Gastroesophageal sphincter (tissue), 3 donors: ENCODE results near the gene PTPN23.

Experiments
- CTCF ChIP-seq, 4 experiments: fragments of 200-600 bp in 2 of 4; fragments of 450-650 bp in 2 of 4; sonication (generic) in 1 of 4; IDR thresholded peaks; one replicate each; pipeline ENCODE4 v1.5.1; 2017 to 2019; ENCODE audit warnings: antibody characterized with exemption in 4 of 4, mild to moderate bottlenecking in 2 of 4, moderate library complexity in 2 of 4
- EP300 ChIP-seq: sonication (generic); formaldehyde crosslinking; IDR thresholded peaks from one replicate; pipeline ENCODE4 v1.6.1; 2017; ENCODE audit warnings: antibody characterized with exemption, mild to moderate bottlenecking
- POLR2A ChIP-seq, 2 donors: fragments of 450-650 bp; IDR thresholded peaks; one replicate each; pipeline ENCODE4 v1.6.1; 2017; ENCODE audit warnings: antibody characterized with exemption in 2 of 2, mild to moderate bottlenecking in 2 of 2, moderate library complexity in 1 of 2
- POLR2AphosphoS5 ChIP-seq: sonication (generic); formaldehyde crosslinking; IDR thresholded peaks from one replicate; pipeline ENCODE4 v1.6.1; 2017; ENCODE audit warnings: antibody characterized with exemption

DNA sequence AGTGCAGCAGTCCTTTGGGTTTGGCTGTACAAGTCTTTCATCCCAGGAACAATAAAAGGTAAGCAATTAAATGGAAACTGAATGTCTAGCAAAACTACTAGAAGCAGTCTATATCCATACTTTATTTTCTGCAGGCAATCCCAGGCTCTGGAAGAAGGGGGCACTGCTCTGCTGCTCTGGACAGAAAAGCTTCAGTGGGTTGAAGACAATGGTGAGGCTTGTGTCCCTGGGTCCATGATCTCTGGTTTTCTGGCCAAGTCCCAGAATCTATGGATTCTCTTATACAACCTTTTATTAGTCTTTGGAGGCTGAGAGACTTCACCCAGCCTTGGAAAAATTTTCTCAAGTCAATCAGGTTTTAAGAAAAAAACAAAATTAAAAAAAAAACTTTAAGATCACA lies 59.3 kb downstream of the PTPN23 start:
- peak in 1 of 4 experiments; percentile 27 for TF ChIP-seq CTCF (IDR thresholded peaks at IDR 0.05)
- no peak for TF ChIP-seq POLR2A (IDR thresholded peaks at IDR 0.05)
- no peak for TF ChIP-seq EP300
- TF ChIP-seq POLR2AphosphoS5 = no peak
